Fibroblast of lung (primary cell): ENCODE data around the gene PIGC. TPM values are rescaled to one million over a fixed set of nuclear protein-coding genes. Genes with fewer than 3 reads are reported as not detected.

Experiments used
- DNase-seq, 2 donors: peaks; one replicate each; pipeline versions ENCODE4 v3.0.0 to v3.0.0-alpha.2; 2010; ENCODE audit warnings: low read depth in 2 of 2
- H2AFZ ChIP-seq: 2 replicates; pipeline ENCODE4 v1.5.1; 2012; ENCODE audit warnings: low read length, control low read depth, inconsistent platforms
- H3K27ac ChIP-seq: 2 replicates; pipeline ENCODE4 v1.5.1; 2011; ENCODE audit warnings: low read length, control low read depth; ENCODE audit not compliant: insufficient read depth
- H3K27me3 ChIP-seq: 2 replicates; pipeline ENCODE4 v1.5.1; 2011; ENCODE audit warnings: mild to moderate bottlenecking, low read length; ENCODE audit not compliant: control insufficient read depth, insufficient read depth
- H3K36me3 ChIP-seq: 2 replicates; pipeline ENCODE4 v1.5.1; 2011; ENCODE audit warnings: low read length; ENCODE audit not compliant: control insufficient read depth, insufficient read depth
- H3K4me1 ChIP-seq: 2 replicates; pipeline ENCODE4 v1.5.1; 2011; ENCODE audit warnings: low read length; ENCODE audit not compliant: control insufficient read depth, insufficient read depth; ENCODE audit errors: extremely low read depth
- H3K4me2 ChIP-seq: 2 replicates; pipeline ENCODE4 v1.5.1; 2011; ENCODE audit warnings: low read length, control low read depth; ENCODE audit not compliant: insufficient read depth; ENCODE audit errors: extremely low read depth
- H3K4me3 ChIP-seq, 4 experiments: fragments of 200-600 bp in 1 of 4; sonication (generic) in 1 of 4; replicated peaks in 1 of 4; 2 replicates each; pipeline ENCODE4 v1.5.1; 2011 to 2016; ENCODE audit warnings: low read length in 4 of 4, low read depth in 3 of 4, mild to moderate bottlenecking in 3 of 4, control low read depth in 2 of 4, inconsistent platforms in 1 of 4, mixed read lengths in 1 of 4; ENCODE audit not compliant: insufficient read depth in 1 of 4; ENCODE audit errors: control extremely low read depth in 1 of 4
- H3K79me2 ChIP-seq: 2 replicates; pipeline ENCODE4 v1.5.1; 2012; ENCODE audit warnings: mild to moderate bottlenecking, low read length, inconsistent platforms; ENCODE audit not compliant: control insufficient read depth, insufficient read depth
- H3K9ac ChIP-seq: 2 replicates; pipeline ENCODE4 v1.5.1; 2011; ENCODE audit warnings: mild to moderate bottlenecking, low read length, control low read depth; ENCODE audit not compliant: insufficient read depth
- H3K9me3 ChIP-seq: 2 replicates; pipeline ENCODE4 v1.5.1; 2012; ENCODE audit warnings: low read depth, low read length; ENCODE audit not compliant: control insufficient read depth, insufficient read depth
- H4K20me1 ChIP-seq: 2 replicates; pipeline ENCODE4 v1.5.1; 2011; ENCODE audit warnings: low read length; ENCODE audit not compliant: control insufficient read depth, insufficient read depth; ENCODE audit errors: extremely low read depth
- EZH2 ChIP-seq: IDR thresholded peaks from 2 replicates; pipeline ENCODE4 v1.5.1; 2012; ENCODE audit warnings: low read length, control low read depth, mild to moderate bottlenecking; ENCODE audit errors: missing control alignments
- polyA plus RNA-seq, 2 donors: library from polyadenylated mRNA; depleted of rRNA in 1 of 2; stranded (reverse) in 1 of 2; unstranded in 1 of 2; fragments of >200 nt; gene quantifications; 2 replicates each; pipeline ENCODE4 v1.2.1, GENCODE V29; 2011 to 2012; ENCODE audit warnings: missing spikeins in 1 of 2
- total RNA-seq: library from RNA; depleted of rRNA; stranded (reverse); fragments of >200 nt; gene quantifications from 2 replicates; pipeline ENCODE4 v1.2.1, GENCODE V29; 2014
- TF ChIP-seq, protein P1 (sequence below), 2 donors: IDR thresholded peaks in 1 of 2; conservative IDR thresholded peaks in 1 of 2; 1 replicate in 1 of 2; 2 replicates in 1 of 2; pipeline ENCODE4 v1.5.1; 2011 to 2012; ENCODE audit warnings: low read length in 2 of 2, control low read depth in 1 of 2, inconsistent platforms in 1 of 2, low read depth in 1 of 2, mild to moderate bottlenecking in 1 of 2

Gene PIGC
- total and polyA plus RNA-seq, 2 donors (not counting 1 experiment from before 2014, with no cell fraction given), result 20.3 to 28.9 TPM

- Histone ChIP-seq H2AFZ (no peak overlapping the region), H3K4me3 (no peak overlapping the region), H3K9me3 (no peaks in the 10 kb centered on the region), H4K20me1 (no peaks in the 10 kb centered on the region), H3K79me2 (no peaks in the 10 kb centered on the region), H3K36me3 (no peaks in the 10 kb centered on the region), H3K9ac (no peak overlapping the region), H3K4me2 (no peak overlapping the region), H3K4me1 (no peaks in the 10 kb centered on the region), H3K27me3 (no peaks in the 10 kb centered on the region), H3K27ac (no peak overlapping the region)
- no peak for TF ChIP-seq EZH2
- TF ChIP-seq, protein P1, sequence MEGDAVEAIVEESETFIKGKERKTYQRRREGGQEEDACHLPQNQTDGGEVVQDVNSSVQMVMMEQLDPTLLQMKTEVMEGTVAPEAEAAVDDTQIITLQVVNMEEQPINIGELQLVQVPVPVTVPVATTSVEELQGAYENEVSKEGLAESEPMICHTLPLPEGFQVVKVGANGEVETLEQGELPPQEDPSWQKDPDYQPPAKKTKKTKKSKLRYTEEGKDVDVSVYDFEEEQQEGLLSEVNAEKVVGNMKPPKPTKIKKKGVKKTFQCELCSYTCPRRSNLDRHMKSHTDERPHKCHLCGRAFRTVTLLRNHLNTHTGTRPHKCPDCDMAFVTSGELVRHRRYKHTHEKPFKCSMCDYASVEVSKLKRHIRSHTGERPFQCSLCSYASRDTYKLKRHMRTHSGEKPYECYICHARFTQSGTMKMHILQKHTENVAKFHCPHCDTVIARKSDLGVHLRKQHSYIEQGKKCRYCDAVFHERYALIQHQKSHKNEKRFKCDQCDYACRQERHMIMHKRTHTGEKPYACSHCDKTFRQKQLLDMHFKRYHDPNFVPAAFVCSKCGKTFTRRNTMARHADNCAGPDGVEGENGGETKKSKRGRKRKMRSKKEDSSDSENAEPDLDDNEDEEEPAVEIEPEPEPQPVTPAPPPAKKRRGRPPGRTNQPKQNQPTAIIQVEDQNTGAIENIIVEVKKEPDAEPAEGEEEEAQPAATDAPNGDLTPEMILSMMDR (conservative IDR thresholded peaks at IDR 0.05 in 1 of 2, IDR thresholded peaks at IDR 0.05 in 1 of 2; ENCODE audit: low read depth in 1 of 2, low read length in 2 of 2), result no peak
- no peak for DNase-seq
Observed at GRCh38 chr1:172423336-172423735, 20.5 kb downstream of the PIGC start.

DNA sequence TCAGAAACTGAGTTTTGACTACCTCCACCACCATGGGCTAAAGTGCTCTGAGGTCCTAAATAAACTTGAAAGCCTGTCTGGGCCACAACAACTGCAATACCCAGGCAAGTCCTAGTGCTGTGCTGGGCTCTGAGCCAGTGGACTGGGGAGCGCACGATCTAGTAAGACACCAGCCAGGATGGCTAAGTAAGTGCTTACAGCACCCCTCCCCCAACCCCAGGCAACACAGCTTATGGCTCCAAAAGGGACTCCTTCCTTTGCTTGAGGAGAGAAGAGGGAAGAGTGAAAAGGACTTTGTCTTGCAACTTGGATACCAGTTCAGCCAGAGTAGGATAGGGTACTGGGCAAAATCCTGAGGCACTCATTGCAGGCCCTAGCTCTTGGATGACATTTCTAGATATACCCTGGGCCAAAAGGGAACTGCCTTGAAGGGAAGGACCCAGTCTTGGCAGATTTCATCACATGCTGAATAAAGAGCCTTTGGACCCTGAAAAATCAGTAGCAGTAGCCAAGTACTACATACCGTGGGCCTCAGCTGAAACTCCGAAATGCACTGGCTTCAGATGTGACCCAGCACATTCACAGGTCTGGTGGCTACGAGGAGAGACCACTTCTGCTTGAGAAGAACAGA lies 21.8 kb downstream of the PIGC start:
- Histone ChIP-seq H3K4me2 (no peak overlapping the region), H3K9ac (no peak overlapping the region), H3K36me3 (no peaks in the 10 kb centered on the region), H3K27ac (no peak overlapping the region), H3K79me2 (no peaks in the 10 kb centered on the region), H3K27me3 (no peaks in the 10 kb centered on the region), H4K20me1 (no peaks in the 10 kb centered on the region), H3K9me3 (no peaks in the 10 kb centered on the region), H3K4me1 (no peaks in the 10 kb centered on the region), H3K4me3 (no peak overlapping the region), H2AFZ (no peak overlapping the region)
- TF ChIP-seq, protein P1 (conservative IDR thresholded peaks at IDR 0.05 in 1 of 2, IDR thresholded peaks at IDR 0.05 in 1 of 2; ENCODE audit: low read depth in 1 of 2, low read length in 2 of 2), result no peak
- no peak for TF ChIP-seq EZH2
- peak in 1 of 2 donors; percentile 26 for DNase-seq

DNA sequence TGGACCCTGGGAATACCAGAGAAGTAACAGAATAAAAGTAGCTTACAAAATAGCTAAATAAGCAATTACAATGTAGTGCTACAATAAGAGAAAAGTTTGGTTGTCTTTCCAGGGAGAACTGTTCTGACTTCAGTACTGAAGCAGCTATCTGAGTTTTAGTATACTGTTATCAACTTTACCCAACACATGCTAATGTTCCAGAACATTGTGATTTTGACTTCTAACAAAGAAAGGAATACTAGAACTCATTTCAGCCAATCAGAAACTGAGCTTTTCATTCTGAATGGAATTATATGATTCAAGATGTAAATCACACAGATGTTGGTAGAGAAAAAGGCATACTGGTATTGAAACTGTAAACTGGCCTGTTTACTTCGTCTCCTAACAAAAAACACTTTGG lies 23.5 kb downstream of the PIGC start, which contains the start of gene C1orf105:
TSS of gene C1orf105 (plus strand) at position 301 of the 400 bp plus-strand sequence. CDS start 201 bp downstream, outside the sequence.
- Histone ChIP-seq H3K9me3 (no peaks in the 10 kb centered on the region), H3K27ac (no peak within 1 kb of the TSS), H3K36me3 (no peaks in the 10 kb centered on the region), H3K9ac (no peak within 1 kb of the TSS), H3K4me2 (no peak within 1 kb of the TSS), H3K27me3 (no peaks in the 10 kb centered on the region), H2AFZ (no peak within 1 kb of the TSS), H4K20me1 (no peaks in the 10 kb centered on the region), H3K4me1 (no peaks in the 10 kb centered on the region), H3K79me2 (no peaks in the 10 kb centered on the region), H3K4me3 (no peak within 1 kb of the TSS)
- no peak for DNase-seq
- TF ChIP-seq, protein P1 (conservative IDR thresholded peaks at IDR 0.05 in 1 of 2, IDR thresholded peaks at IDR 0.05 in 1 of 2; ENCODE audit: low read depth in 1 of 2, low read length in 2 of 2), result no peak
